GM19438 (cell line): ENCODE measurements around the gene GPR137.
A peak's percentile ranks its signal among the peaks of the same experiment; 100 is the strongest.

Source experiments
- ATAC-seq: cut with Tn5 transposase; IDR thresholded peaks from one replicate; pipeline ENCODE4 v1.9.1; 2021; ENCODE audit warnings: low read depth; ENCODE audit not compliant: unreplicated experiment

GPR137 gene

GRCh38 chr11:64263021-64263946 lies 22.4 kb upstream of the GPR137 start:
- ATAC-seq = no peak

GRCh38 chr11:64263947-64264317 lies 21.7 kb upstream of the GPR137 start:
- no peak for ATAC-seq

- ATAC-seq = no peak
Observed at GRCh38 chr11:64264371-64264852, 21.2 kb upstream of the GPR137 start.

DNA sequence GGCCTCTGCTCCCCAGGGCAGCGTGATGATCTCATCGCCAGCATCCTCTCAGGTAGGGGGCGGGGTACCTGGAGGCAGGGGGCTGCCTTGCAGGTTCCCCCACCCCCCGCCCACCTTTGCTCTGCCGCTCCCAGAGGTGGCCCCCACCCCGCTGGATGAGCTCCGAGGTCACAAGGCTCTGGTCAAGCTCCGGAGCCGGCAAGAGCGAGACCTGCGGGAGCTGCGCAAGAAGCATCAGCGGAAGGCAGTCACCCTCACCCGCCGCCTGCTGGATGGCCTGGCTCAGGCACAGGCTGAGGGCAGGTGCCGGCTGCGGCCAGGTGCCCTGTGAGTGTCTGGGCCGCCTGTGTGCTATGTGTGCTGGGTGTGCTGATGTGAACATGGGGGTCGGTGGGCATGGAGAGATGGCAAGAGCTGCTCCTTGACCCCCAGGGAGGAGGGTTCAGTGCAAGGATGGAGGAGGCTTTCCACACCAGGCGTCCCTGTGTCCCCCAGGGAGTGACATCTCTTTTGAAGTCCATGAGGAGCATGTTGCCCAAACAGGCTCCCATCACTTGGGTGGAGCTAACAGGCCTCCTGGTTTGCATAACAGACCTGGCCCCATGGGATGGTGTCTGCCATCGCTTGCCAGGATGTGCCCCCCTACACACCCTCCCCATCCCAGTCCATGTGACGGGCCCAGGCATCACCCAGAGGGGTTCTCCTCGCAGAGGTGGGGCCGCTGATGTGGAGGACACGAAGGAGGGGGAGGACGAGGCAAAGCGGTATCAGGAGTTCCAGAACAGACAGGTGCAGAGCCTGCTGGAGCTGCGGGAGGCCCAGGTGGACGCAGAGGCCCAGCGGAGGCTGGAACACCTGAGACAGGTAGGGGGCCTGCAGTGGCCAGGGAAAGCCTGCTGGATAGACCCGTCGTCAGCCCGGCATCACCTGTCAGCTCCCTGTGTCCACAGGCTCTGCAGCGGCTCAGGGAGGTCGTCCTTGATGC lies 20.2 kb upstream of the GPR137 start:
- no peak for ATAC-seq

DNA sequence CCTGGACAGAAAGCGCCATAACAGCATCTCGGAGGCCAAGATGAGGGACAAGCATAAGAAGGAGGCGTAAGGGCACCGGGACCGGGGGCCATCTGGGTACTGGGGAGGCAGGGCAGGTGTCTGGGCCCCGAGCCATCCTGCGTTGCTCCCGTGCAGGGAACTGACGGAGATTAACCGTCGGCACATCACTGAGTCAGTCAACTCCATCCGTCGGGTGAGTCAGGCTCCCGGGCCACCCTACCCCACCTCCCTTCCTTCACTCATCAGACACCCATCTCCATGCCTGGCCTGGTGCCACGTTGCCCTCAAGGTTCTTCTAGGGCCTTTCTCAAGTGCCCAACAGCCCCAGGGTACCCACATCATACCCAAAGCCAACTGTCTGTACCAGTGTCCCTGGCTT lies 19.3 kb upstream of the GPR137 start:
- ATAC-seq = no peak

- ATAC-seq = no peak
Observed at GRCh38 chr11:64267207-64267945, 18.3 kb upstream of the GPR137 start.

DNA sequence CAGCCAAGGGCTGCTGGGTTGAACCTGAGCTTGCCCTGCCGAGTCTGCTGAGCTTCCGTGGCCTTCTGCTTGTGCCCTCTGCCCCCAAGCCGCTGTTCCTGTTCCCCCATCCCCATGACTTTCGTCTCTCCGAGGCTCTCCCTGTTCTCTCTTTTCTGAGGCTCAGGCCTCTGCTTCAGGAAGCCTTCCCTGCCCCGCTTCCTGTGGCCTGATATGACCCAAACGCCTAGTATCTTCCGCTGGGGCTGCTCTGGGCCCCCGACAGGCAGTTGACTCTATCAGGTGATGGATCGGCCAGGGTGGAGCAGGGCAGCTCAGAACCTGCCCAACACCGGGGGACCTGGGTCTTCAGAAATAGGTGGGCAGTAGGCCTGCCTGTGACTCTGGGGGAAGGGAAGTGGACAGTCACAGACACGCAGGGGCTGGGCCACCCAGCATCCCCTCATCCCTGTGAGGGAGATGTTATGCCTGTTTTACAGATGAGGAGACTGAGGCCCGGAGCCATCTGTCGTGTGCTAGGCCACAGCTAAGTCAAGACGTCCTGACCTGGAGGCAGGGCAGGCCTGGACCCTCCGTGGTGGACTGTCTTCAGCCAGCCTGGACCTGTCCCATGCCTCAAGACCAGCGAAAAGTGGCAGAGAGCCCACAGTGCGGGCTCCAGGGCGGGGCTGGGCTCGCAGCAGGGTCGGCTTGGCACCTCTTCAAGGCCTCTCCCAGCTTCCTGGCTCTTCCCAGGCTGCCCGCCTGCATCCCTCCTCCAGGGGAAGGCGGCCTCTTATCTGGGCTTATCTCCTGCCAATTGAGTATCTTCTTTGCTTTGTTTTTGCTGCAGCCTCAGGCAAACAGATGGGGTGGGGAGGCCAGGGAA lies 17.4 kb upstream of the GPR137 start:
- ATAC-seq = no peak

GRCh38 chr11:64268893-64269539 lies 16.6 kb upstream of the GPR137 start:
- peak; percentile 7 for ATAC-seq

DNA sequence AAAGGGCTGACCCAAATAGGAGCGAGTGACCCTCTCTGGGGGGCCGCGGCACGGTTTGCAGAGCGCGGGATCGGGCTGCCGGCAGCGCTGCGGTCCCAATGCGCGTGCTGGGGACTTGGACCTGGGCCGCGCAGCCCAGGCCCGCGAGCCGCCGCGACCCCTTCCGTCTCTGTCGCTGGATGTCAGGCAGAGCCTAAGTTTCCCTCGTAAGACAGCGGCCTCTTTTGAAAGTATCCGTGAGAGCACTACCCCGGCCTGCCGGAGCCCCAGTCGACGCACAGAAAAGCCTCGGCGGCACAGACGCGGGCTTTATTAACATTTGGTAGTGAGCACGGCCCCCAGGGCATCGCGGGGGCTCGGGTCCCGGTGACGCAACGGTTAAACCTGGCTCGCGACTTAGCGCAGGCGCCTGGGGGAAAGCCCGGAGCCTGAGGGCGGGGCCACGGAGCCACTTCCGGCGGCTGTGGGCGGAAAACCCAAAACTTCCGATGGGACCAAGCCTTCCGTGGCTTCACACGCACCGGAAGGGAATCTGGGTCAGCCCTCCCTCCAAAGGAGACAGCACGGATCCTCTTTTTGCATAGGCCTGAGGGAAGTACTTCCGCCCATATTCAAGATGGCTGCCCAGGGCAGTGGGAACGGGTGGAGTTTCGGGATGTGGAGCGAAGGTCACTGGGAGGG lies 16.0 kb upstream of the GPR137 start:
- peak; percentile 58 for ATAC-seq

- ATAC-seq = no peak
Observed at GRCh38 chr11:64275031-64275800, 10.4 kb upstream of the GPR137 start.

DNA sequence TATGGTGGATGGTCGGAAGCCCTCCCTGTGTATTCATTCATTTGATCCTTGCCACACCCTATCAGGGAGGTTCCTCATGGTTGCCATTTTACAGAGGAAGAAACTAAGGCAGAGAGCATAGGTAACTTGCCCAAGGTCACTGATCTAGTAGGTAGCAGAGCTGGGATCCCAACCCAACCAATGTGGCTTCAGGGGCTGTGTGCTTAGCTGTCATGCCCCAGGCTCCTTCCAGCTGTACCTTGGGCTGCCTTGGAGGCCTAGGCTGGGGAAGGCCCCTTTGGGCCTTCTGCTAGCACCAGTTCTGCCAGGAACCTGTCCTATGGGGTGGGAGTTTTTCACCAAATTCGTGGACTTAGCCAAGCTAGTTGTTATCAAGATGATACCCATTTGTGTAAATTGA lies 9.8 kb upstream of the GPR137 start:
- ATAC-seq = no peak

GRCh38 chr11:64276653-64277431 lies 8.8 kb upstream of the GPR137 start:
- ATAC-seq = no peak

DNA sequence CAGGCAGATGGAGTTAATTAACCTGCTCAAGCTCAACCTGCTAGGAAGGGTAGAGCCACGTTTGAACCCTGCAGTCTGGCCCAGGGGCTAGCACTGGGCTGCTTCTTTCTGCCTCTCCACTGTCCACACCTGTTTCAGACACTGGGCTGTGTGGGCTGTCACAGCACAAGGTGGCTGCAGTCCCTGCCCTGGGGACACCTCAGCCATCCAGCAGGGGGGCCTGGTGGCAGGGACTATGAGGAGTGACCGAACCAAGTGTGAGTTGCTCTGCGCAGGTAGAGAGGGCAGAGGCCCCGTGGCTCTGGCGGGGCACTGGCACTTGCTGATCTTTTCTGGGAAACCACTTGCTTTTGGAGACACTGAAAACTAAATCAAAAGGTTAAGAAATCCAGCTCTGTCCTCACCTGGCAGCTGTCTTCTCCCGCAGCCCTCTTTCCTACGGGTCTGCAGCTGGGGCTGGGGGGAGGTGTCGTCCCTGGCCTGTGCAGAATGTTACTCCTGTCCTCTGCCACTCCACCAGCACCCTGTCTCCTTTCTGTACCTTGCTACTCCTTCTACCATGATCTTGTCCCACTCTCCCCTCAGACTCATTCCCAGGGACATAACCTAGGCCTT lies 7.0 kb upstream of the GPR137 start:
- no peak for ATAC-seq

DNA sequence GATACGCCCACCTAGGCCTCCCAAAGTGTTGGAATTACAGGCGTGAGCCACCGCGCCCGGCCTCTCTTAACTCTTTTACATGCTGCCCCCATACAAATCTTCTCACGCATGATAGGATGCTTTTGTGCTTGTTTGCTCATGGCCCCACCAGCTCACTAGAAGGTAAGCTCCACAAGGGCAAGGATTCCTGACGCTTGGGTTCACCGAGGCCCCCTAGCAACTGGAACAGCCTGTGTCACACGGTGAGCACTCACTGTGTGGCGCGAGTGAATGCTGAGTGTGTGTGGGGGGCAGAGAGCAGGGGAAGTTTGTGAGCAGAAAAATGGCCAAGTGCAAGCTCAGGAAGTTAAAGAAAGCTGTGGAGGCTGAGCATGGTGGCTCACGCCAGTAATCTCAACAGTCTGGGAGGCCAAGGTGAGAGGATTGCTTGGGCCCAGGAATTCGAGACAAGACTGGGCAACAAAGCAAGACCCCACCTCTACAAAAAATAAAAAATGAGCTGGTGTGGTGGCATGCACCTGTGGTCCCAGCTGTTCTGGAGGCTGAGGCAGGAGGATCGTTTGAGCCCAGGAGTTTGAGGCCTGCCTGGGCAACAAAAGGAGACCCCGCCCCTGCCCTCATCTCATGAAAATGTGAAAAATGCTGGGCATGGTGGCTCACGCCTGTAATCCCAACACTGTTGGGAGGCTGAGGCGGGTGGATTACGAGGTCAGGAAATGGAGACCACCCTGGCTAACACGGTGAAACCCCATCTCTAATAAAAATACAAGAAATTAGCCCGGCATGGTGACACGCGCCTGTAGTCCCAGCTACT lies 3.5 kb upstream of the GPR137 start:
- no peak for ATAC-seq

DNA sequence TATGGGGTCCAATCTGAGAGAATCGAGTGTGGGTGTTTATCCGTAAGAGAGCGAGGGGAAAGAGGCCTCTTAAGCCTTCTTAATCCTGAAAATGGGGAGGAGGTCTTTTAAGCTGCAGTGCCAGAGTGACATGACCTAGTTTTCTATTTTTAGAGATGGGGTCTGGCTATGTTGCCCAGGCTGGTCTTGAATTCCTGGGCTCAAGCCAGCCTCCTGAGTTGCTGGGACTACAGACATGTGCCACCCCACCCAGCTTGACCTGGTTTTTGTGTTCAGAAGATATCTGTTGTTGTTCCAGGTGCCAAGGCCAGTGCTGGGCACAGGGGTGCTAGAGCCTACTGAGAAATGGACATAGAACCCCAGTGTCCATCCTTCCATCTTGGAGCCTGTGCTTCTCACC lies 2.6 kb upstream of the GPR137 start:
- ATAC-seq = no peak
